ENCODE data around the gene OR51L1.

The OR51L1 gene

GRCh38 chr11:5046754-5047330 lies 52.2 kb downstream of the OR51L1 start:
- no peak for DNase-seq (ENCODE audit: low spot score)
